ENCODE measurements around the gene JAKMIP3. TPM values are rescaled to one million over a fixed set of nuclear protein-coding genes. Genes with fewer than 3 reads are reported as not detected.

The JAKMIP3 gene
- total and polyA plus RNA-seq, 9 of the 15 experiments (the other 6 are each of a cell fraction or from before 2014, with no cell fraction given): 0.04 TPM; not detected in 8

DNA sequence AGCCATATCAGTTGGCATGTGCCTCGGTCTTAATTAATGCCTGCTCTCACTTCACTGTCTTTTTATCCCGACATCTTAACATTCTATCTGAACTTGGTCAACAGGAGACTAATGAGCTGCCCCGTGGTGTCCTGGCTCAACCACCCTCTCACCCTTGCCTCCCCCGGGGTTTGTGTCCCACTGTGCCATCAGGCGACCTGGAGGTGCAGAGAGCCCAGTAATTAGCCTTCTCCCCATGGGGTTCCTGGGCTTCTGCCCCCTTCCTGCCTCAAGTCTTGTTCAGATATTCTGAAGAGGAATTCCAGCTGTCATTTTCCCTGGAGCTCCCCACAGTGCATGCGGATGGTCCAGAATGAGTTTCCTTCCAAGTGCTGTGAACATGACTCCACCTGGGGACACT lies 10.1 kb upstream of the JAKMIP3 start:
- H4K20me1 ChIP-seq (replicated peaks; ENCODE audit: control insufficient read depth, insufficient read depth, low read length): no peaks in the 10 kb centered on the region; the same call in none of the 2 replicates
- no peak overlapping the region for H2AFZ ChIP-seq (ENCODE audit: low read depth, low read length)
- DNase-seq (ENCODE audit: extremely low read depth in 1 of 4, low spot score in 3 of 4): no peak
- in situ Hi-C loops (cut with MboI): no loop called here
- POLR2A ChIA-PET: no interaction called here
- no peak for FAIRE-seq
- H3K4me1 ChIP-seq (replicated peaks in 1 of 2; ENCODE audit: control insufficient read depth in 2 of 2, insufficient read depth in 2 of 2, low read length in 2 of 2): no peaks in the 10 kb centered on the region
- no peaks in the 10 kb centered on the region for H3K9me3 ChIP-seq (replicated peaks; ENCODE audit: control insufficient read depth, insufficient read depth, low read depth, low read length)
- H3K36me3 ChIP-seq (ENCODE audit: control insufficient read depth, insufficient read depth, low read length): no peaks in the 10 kb centered on the region
- H3K79me2 ChIP-seq (ENCODE audit: control insufficient read depth, insufficient read depth, low read length): no peaks in the 10 kb centered on the region
- WGBS (ENCODE audit: insufficient coverage, low coverage, missing lambda C conversion rate): 0% methylated on average over 6 of the region's 6 CpGs
- H3K9me1 ChIP-seq (ENCODE audit: control insufficient read depth, insufficient read depth, low read length): no peaks in the 10 kb centered on the region
- ATAC-seq: no peak
- H3K27ac ChIP-seq (ENCODE audit: extremely low read depth, low read depth, low read length): no peak overlapping the region
- H3K9ac ChIP-seq (ENCODE audit: insufficient read depth in 1 of 2, low read depth in 2 of 2, low read length in 2 of 2): no peak overlapping the region
- no TSS peak for BruUV-seq (replicated peaks)
- peaks cover 7 to 51% of the 10 kb centered on the region in 2 experiments; a peak in 4 of 5 replicates for H3K27me3 ChIP-seq (ENCODE audit: control insufficient read depth in 2 of 2, insufficient read depth in 2 of 2, low read length in 2 of 2)
- no peak for TF ChIP-seq MCM5 (IDR thresholded peaks at IDR 0.05; ENCODE audit: low read depth)
- no peak for TF ChIP-seq ZNF174 (CRISPR knock-in tag; IDR thresholded peaks at IDR 0.05)
- no peak for TF ChIP-seq SREBF2 (CRISPR knock-in tag; IDR thresholded peaks at IDR 0.05)
- TF ChIP-seq, protein P1, sequence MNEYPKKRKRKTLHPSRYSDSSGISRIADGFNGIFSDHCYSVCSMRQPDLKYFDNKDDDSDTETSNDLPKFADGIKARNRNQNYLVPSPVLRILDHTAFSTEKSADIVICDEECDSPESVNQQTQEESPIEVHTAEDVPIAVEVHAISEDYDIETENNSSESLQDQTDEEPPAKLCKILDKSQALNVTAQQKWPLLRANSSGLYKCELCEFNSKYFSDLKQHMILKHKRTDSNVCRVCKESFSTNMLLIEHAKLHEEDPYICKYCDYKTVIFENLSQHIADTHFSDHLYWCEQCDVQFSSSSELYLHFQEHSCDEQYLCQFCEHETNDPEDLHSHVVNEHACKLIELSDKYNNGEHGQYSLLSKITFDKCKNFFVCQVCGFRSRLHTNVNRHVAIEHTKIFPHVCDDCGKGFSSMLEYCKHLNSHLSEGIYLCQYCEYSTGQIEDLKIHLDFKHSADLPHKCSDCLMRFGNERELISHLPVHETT (CRISPR knock-in tag; conservative IDR thresholded peaks at IDR 0.05 in 1 of 2, IDR thresholded peaks at IDR 0.05 in 1 of 2): no peak
- CTCF ChIA-PET (ENCODE audit: low intra/inter-chr PET ratio): no interaction called here
- intact Hi-C loops (cut with micrococcal nuclease): no loop called here
- H3K4me3 ChIP-seq: no peak overlapping the region
- no peak overlapping the region for H3K4me2 ChIP-seq (ENCODE audit: insufficient read depth, low read length)

DNA sequence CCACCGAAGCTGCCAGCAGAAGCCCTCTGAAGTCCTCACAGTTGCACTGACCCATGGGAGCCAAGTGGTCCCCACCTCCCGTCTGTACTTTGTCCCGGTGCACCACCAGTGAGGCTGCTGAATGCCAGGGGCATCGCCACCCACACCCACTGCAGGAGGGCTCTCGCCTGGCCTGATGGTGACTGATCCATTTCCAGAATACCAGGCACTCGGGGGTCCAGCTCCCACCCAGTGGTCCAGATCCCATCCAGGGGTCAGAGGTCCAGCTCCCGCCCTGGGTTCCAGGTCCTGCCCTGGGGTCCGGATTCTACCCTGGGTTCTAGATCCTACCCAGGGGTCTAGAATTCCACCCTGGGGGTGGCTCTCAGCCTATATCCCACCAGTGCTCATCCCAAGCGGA lies 9.1 kb upstream of the JAKMIP3 start:
- peaks cover 7 to 61% of the 10 kb centered on the region in 2 experiments; a peak in 4 of 5 replicates for H3K27me3 ChIP-seq (ENCODE audit: control insufficient read depth in 2 of 2, insufficient read depth in 2 of 2, low read length in 2 of 2)
- no peaks in the 10 kb centered on the region for H3K36me3 ChIP-seq (ENCODE audit: control insufficient read depth, insufficient read depth, low read length)
- POLR2A ChIA-PET: no interaction called here
- ATAC-seq (no peak), DNase-seq (ENCODE audit: extremely low read depth in 1 of 4, low spot score in 3 of 4) (no peak), FAIRE-seq (no peak)
- no peaks in the 10 kb centered on the region; the same call in none of the 2 replicates for H4K20me1 ChIP-seq (replicated peaks; ENCODE audit: control insufficient read depth, insufficient read depth, low read length)
- H3K4me2 ChIP-seq (ENCODE audit: insufficient read depth, low read length): no peak overlapping the region
- WGBS (ENCODE audit: insufficient coverage, low coverage, missing lambda C conversion rate): 0% methylated on average over 6 of the region's 9 CpGs
- CTCF ChIA-PET (ENCODE audit: low intra/inter-chr PET ratio): no interaction called here
- H3K9me1 ChIP-seq (ENCODE audit: control insufficient read depth, insufficient read depth, low read length): no peaks in the 10 kb centered on the region
- H3K9ac ChIP-seq (ENCODE audit: insufficient read depth in 1 of 2, low read depth in 2 of 2, low read length in 2 of 2): no peak overlapping the region
- H3K4me1 ChIP-seq (replicated peaks in 1 of 2; ENCODE audit: control insufficient read depth in 2 of 2, insufficient read depth in 2 of 2, low read length in 2 of 2): no peaks in the 10 kb centered on the region
- intact Hi-C loops (cut with micrococcal nuclease) (no loop called here), in situ Hi-C loops (cut with MboI) (no loop called here)
- no peak overlapping the region for H2AFZ ChIP-seq (ENCODE audit: low read depth, low read length)
- H3K4me3 ChIP-seq: no peak overlapping the region
- H3K79me2 ChIP-seq (ENCODE audit: control insufficient read depth, insufficient read depth, low read length): no peaks in the 10 kb centered on the region
- BruUV-seq (replicated peaks): no TSS peak
- no peaks in the 10 kb centered on the region for H3K9me3 ChIP-seq (replicated peaks; ENCODE audit: control insufficient read depth, insufficient read depth, low read depth, low read length)
- no peak overlapping the region for H3K27ac ChIP-seq (ENCODE audit: extremely low read depth, low read depth, low read length)
- TF ChIP-seq OTX1 (CRISPR knock-in tag; IDR thresholded peaks at IDR 0.05): no peak
- TF ChIP-seq RBM14 (IDR thresholded peaks at IDR 0.05; ENCODE audit: borderline replicate concordance, insufficient read depth, low read depth, low read length): no peak
- no peak for TF ChIP-seq HDAC1 (IDR thresholded peaks at IDR 0.05)
- TF ChIP-seq CBX1 (IDR thresholded peaks at IDR 0.05; ENCODE audit: low read depth): no peak
- TF ChIP-seq SRSF1 (IDR thresholded peaks at IDR 0.05; ENCODE audit: low read depth, low read length): no peak
- TF ChIP-seq, protein P2, sequence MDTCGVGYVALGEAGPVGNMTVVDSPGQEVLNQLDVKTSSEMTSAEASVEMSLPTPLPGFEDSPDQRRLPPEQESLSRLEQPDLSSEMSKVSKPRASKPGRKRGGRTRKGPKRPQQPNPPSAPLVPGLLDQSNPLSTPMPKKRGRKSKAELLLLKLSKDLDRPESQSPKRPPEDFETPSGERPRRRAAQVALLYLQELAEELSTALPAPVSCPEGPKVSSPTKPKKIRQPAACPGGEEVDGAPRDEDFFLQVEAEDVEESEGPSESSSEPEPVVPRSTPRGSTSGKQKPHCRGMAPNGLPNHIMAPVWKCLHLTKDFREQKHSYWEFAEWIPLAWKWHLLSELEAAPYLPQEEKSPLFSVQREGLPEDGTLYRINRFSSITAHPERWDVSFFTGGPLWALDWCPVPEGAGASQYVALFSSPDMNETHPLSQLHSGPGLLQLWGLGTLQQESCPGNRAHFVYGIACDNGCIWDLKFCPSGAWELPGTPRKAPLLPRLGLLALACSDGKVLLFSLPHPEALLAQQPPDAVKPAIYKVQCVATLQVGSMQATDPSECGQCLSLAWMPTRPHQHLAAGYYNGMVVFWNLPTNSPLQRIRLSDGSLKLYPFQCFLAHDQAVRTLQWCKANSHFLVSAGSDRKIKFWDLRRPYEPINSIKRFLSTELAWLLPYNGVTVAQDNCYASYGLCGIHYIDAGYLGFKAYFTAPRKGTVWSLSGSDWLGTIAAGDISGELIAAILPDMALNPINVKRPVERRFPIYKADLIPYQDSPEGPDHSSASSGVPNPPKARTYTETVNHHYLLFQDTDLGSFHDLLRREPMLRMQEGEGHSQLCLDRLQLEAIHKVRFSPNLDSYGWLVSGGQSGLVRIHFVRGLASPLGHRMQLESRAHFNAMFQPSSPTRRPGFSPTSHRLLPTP (IDR thresholded peaks at IDR 0.05; ENCODE audit: borderline replicate concordance, extremely low read depth, insufficient read length): no peak
- no peak for TF ChIP-seq ZSCAN29 (IDR thresholded peaks at IDR 0.05)

Data from K562 (cell line).